Natural killer cell treated with Interleukin-12 subunit alpha and Interleukin-12 subunit beta and Interleukin-15 and Interleukin-18, amount 100 ng/mL, for 72 hours (primary cell): Measurements from ENCODE around the gene KRT3. TPM values are rescaled to one million over a fixed set of nuclear protein-coding genes. Genes with fewer than 3 reads are reported as not detected.
"Not testable (repeated sequence)": the region's sequence is repeated elsewhere in the genome, so short reads cannot be mapped to it uniquely, and the experiment has no call there.

Source experiments
- ATAC-seq, 2 donors: fragments of 150-1000 bp; cut with Tn5 transposase in 1 of 2; sonication (Bioruptor Pico), chemical (Tn5 transposase) in 1 of 2; 2 replicates each; pipeline ENCODE4 v1.10.0; 2021
- DNase-seq: peaks from one replicate; pipeline ENCODE4 v3.0.0; 2022; ENCODE audit warnings: low spot score
- H3K27ac Mint-ChIP-seq, 2 donors: 1 replicate in 1 of 2; 2 replicates in 1 of 2; pipeline ENCODE4 v1.8.0; 2022; ENCODE audit warnings: mixed read lengths in 2 of 2, mild to moderate bottlenecking in 1 of 2, moderate library complexity in 1 of 2
- H3K27me3 Mint-ChIP-seq, 2 donors: 1 replicate in 1 of 2; 2 replicates in 1 of 2; pipeline ENCODE4 v1.8.0; 2022; ENCODE audit warnings: mixed read lengths in 2 of 2
- H3K36me3 Mint-ChIP-seq: one replicate; pipeline ENCODE4 v1.8.0; 2022; ENCODE audit warnings: mixed read lengths
- H3K4me1 Mint-ChIP-seq, 2 donors: 1 replicate in 1 of 2; 2 replicates in 1 of 2; pipeline ENCODE4 v1.8.0; 2022; ENCODE audit warnings: low read depth in 2 of 2, mixed read lengths in 2 of 2, mild to moderate bottlenecking in 1 of 2
- H3K4me3 Mint-ChIP-seq: one replicate; pipeline ENCODE4 v1.8.0; 2022; ENCODE audit warnings: mixed read lengths
- H3K9me3 Mint-ChIP-seq: 2 replicates; pipeline ENCODE4 v1.8.0; 2022; ENCODE audit warnings: mixed read lengths
- total RNA-seq, 2 donors: library from RNA; stranded (reverse); gene quantifications; one replicate each; pipeline ENCODE4 v1.2.3, GENCODE V29; 2022

KRT3 gene
- total RNA-seq, 2 donors from 2014 or later = not detected

- Mint-ChIP-seq H3K9me3 (no peaks in the 10 kb centered on the region), H3K36me3 (no peaks in the 10 kb centered on the region), H3K4me3 (no peak overlapping the region), H3K27ac (no peak overlapping the region), H3K27me3 (peaks cover 7 to 10% of the 10 kb centered on the region in 2 donors), H3K4me1 (peaks cover 0 to 3% of the 10 kb centered on the region in 2 donors)
- no peak for DNase-seq
- no peak for ATAC-seq
Observed at GRCh38 chr12:52768479-52769200, 27.3 kb downstream of the KRT3 start.

GRCh38 chr12:52767427-52767826 lies 28.5 kb downstream of the KRT3 start:
- H3K9me3 Mint-ChIP-seq = no peaks in the 10 kb centered on the region
- no peak overlapping the region for H3K4me3 Mint-ChIP-seq
- H3K36me3 Mint-ChIP-seq = no peaks in the 10 kb centered on the region
- H3K4me1 Mint-ChIP-seq = peaks cover 0 to 3% of the 10 kb centered on the region in 2 donors
- peaks cover 0 to 12% of the 10 kb centered on the region in 2 donors for H3K27me3 Mint-ChIP-seq
- no peak for DNase-seq
- ATAC-seq = no peak
- no peak overlapping the region for H3K27ac Mint-ChIP-seq

- H3K27ac Mint-ChIP-seq = no peak overlapping the region
- H3K4me3 Mint-ChIP-seq = no peak overlapping the region
- no peaks in the 10 kb centered on the region for H3K9me3 Mint-ChIP-seq
- no peak for ATAC-seq
- DNase-seq = no peak
- H3K4me1 Mint-ChIP-seq = peaks cover 0 to 3% of the 10 kb centered on the region in 2 donors
- no peaks in the 10 kb centered on the region for H3K36me3 Mint-ChIP-seq
- H3K27me3 Mint-ChIP-seq = peaks cover 0 to 12% of the 10 kb centered on the region in 2 donors
Observed at GRCh38 chr12:52767020-52767379, 28.9 kb downstream of the KRT3 start.

- Mint-ChIP-seq H3K4me1 (peaks cover 0 to 3% of the 10 kb centered on the region in 2 donors), H3K9me3 (no peaks in the 10 kb centered on the region), H3K27ac (no peak overlapping the region), H3K36me3 (no peaks in the 10 kb centered on the region), H3K27me3 (peaks cover 0 to 12% of the 10 kb centered on the region in 2 donors), H3K4me3 (no peak overlapping the region)
- ATAC-seq (no peak), DNase-seq (no peak)
Observed at GRCh38 chr12:52766351-52767019, 29.4 kb downstream of the KRT3 start.

- Mint-ChIP-seq H3K36me3 (peaks cover 3% of the 10 kb centered on the region), H3K4me1 (peaks cover 0 to 3% of the 10 kb centered on the region in 2 donors), H3K27me3 (peaks cover 0 to 6% of the 10 kb centered on the region in 2 donors), H3K9me3 (peaks cover 3% of the 10 kb centered on the region), H3K27ac (no peak overlapping the region), H3K4me3 (no peak overlapping the region)
- DNase-seq (no peak), ATAC-seq (no peak)
Observed at GRCh38 chr12:52765702-52766101, 30.2 kb downstream of the KRT3 start.

- H3K27ac Mint-ChIP-seq = no peak overlapping the region
- peaks cover 0 to 6% of the 10 kb centered on the region in 2 donors for H3K27me3 Mint-ChIP-seq
- H3K9me3 Mint-ChIP-seq = peaks cover 4% of the 10 kb centered on the region
- H3K4me3 Mint-ChIP-seq = no peak overlapping the region
- H3K36me3 Mint-ChIP-seq = peaks cover 5% of the 10 kb centered on the region
- ATAC-seq (no peak), DNase-seq (no peak)
- H3K4me1 Mint-ChIP-seq = no peaks in the 10 kb centered on the region
Observed at GRCh38 chr12:52763991-52764390, 31.9 kb downstream of the KRT3 start.

GRCh38 chr12:52763036-52763659 lies 32.8 kb downstream of the KRT3 start:
- Mint-ChIP-seq H3K27me3 (peaks cover 0 to 6% of the 10 kb centered on the region in 2 donors), H3K36me3 (peaks cover 5% of the 10 kb centered on the region), H3K27ac (no peak overlapping the region), H3K9me3 (peaks cover 4% of the 10 kb centered on the region), H3K4me1 (no peaks in the 10 kb centered on the region), H3K4me3 (no peak overlapping the region)
- ATAC-seq = no peak
- no peak for DNase-seq

GRCh38 chr12:52761802-52762201 lies 34.1 kb downstream of the KRT3 start:
- H3K36me3 Mint-ChIP-seq = peaks cover 5% of the 10 kb centered on the region
- ATAC-seq (no peak), DNase-seq (no peak)
- no peak overlapping the region for H3K4me3 Mint-ChIP-seq
- H3K27me3 Mint-ChIP-seq = peaks cover 0 to 6% of the 10 kb centered on the region in 2 donors
- no peak overlapping the region for H3K27ac Mint-ChIP-seq
- no peaks in the 10 kb centered on the region for H3K4me1 Mint-ChIP-seq
- peaks cover 4% of the 10 kb centered on the region for H3K9me3 Mint-ChIP-seq

GRCh38 chr12:52761218-52761617 lies 34.7 kb downstream of the KRT3 start:
- H3K4me1 Mint-ChIP-seq, H3K4me3 Mint-ChIP-seq, H3K9me3 Mint-ChIP-seq, H3K27me3 Mint-ChIP-seq, DNase-seq, ATAC-seq, H3K36me3 Mint-ChIP-seq, H3K27ac Mint-ChIP-seq: not testable (repeated sequence)

- Mint-ChIP-seq H3K27ac (no peak overlapping the region), H3K36me3 (peaks cover 5% of the 10 kb centered on the region), H3K9me3 (peaks cover 4% of the 10 kb centered on the region), H3K27me3 (peaks cover 0 to 3% of the 10 kb centered on the region in 2 donors), H3K4me1 (no peaks in the 10 kb centered on the region), H3K4me3 (no peak overlapping the region)
- DNase-seq (no peak), ATAC-seq (no peak)
Observed at GRCh38 chr12:52760623-52761022, 35.3 kb downstream of the KRT3 start.

GRCh38 chr12:52759695-52760094 lies 36.2 kb downstream of the KRT3 start:
- Mint-ChIP-seq H3K36me3 (peaks cover 5% of the 10 kb centered on the region), H3K4me1 (no peaks in the 10 kb centered on the region), H3K27me3 (peaks cover 0 to 3% of the 10 kb centered on the region in 2 donors), H3K9me3 (peaks cover 4% of the 10 kb centered on the region), H3K4me3 (no peak overlapping the region), H3K27ac (no peak overlapping the region)
- no peak for DNase-seq
- ATAC-seq = no peak

GRCh38 chr12:52759218-52759617 lies 36.7 kb downstream of the KRT3 start:
- Mint-ChIP-seq H3K9me3 (peaks cover 4% of the 10 kb centered on the region), H3K27ac (no peak overlapping the region), H3K4me3 (no peak overlapping the region), H3K27me3 (peaks cover 0 to 3% of the 10 kb centered on the region in 2 donors), H3K36me3 (peaks cover 5% of the 10 kb centered on the region), H3K4me1 (no peaks in the 10 kb centered on the region)
- no peak for DNase-seq
- no peak for ATAC-seq

- no peaks in the 10 kb centered on the region for H3K27me3 Mint-ChIP-seq
- H3K9me3 Mint-ChIP-seq = peaks cover 4% of the 10 kb centered on the region
- no peak overlapping the region for H3K4me3 Mint-ChIP-seq
- peaks cover 5% of the 10 kb centered on the region for H3K36me3 Mint-ChIP-seq
- H3K27ac Mint-ChIP-seq = no peak overlapping the region
- ATAC-seq (no peak), DNase-seq (no peak)
- H3K4me1 Mint-ChIP-seq = no peaks in the 10 kb centered on the region
Observed at GRCh38 chr12:52757449-52758176, 38.3 kb downstream of the KRT3 start.
